K562 (cell line): ENCODE measurements around the gene MYO1F. TPM values are rescaled to one million over a fixed set of nuclear protein-coding genes. Genes with fewer than 3 reads are reported as not detected.
A peak's percentile ranks its signal among the peaks of the same experiment; 100 is the strongest.

Experiments
- ATAC-seq: fragments of 200-7000 bp; cut with Tn5 transposase; 3 replicates; pipeline ENCODE4 v1.9.1; 2020; ENCODE audit warnings: moderate library complexity
- BruUV-seq: library from RNA; stranded (reverse); fragments of 400-500 nt; replicated peaks from 2 replicates; lab custom pipeline; 2021; lab: Mats Ljungman, UMichigan
- CTCF ChIA-PET: fragments of 300-600 bp; formaldehyde crosslinking; extraction: SDS; loops from one replicate; lab custom pipeline; 2021; ENCODE audit warnings: low intra/inter-chr PET ratio; lab: Yijun Ruan, JAX
- POLR2A ChIA-PET: fragments of 300-600, 350-650 bp; sonication (Branson Sonifier 250); formaldehyde crosslinking; extraction: SDS; loops from one replicate; lab custom pipeline; 2021; ENCODE audit warnings: antibody characterized with exemption, inconsistent platforms; lab: Yijun Ruan, JAX
- DNase-seq, 4 experiments: peaks; one replicate each; pipeline versions ENCODE4 v3.0.0 to v3.0.0-alpha.2; 2011 to 2018; ENCODE audit warnings: low spot score in 3 of 4, mixed read lengths in 3 of 4; ENCODE audit errors: extremely low read depth in 1 of 4
- FAIRE-seq: peaks from 2 replicates; lab custom pipeline; 2011; peaks lifted over from hg19 to GRCh38; lab: Jason Lieb, UNC
- H2AFZ ChIP-seq: 2 replicates; pipeline ENCODE4 v1.6.0; 2011; ENCODE audit warnings: low read depth, low read length, control low read depth, inconsistent platforms
- H3K27ac ChIP-seq: fragments of 200-600 bp; 3 replicates; pipeline ENCODE4 v1.8.0; 2011; ENCODE audit warnings: low read depth, mild to moderate bottlenecking, control low read depth, inconsistent platforms, low read length, moderate library complexity, mixed read lengths; ENCODE audit errors: extremely low read depth
- H3K27me3 ChIP-seq, 2 experiments: fragments of 300-600 bp in 1 of 2; 2 replicates in 1 of 2; 3 replicates in 1 of 2; pipeline versions ENCODE4 v1.6.0 to v1.8.0; 2011; ENCODE audit warnings: inconsistent platforms in 2 of 2, low read length in 2 of 2, mild to moderate bottlenecking in 1 of 2, mixed read lengths in 1 of 2, moderate library complexity in 1 of 2; ENCODE audit not compliant: control insufficient read depth in 2 of 2, insufficient read depth in 2 of 2
- H3K36me3 ChIP-seq: fragments of 300-600 bp; 3 replicates; pipeline ENCODE4 v1.8.0; 2011; ENCODE audit warnings: mild to moderate bottlenecking, low read length, inconsistent platforms; ENCODE audit not compliant: control insufficient read depth, insufficient read depth
- H3K4me1 ChIP-seq, 2 experiments: fragments of 200-600 bp in 1 of 2; replicated peaks in 1 of 2; 2 replicates in 1 of 2; 3 replicates in 1 of 2; pipeline versions ENCODE4 v1.5.1 to v1.8.0; 2011; ENCODE audit warnings: inconsistent platforms in 2 of 2, low read length in 2 of 2, mild to moderate bottlenecking in 1 of 2, mixed read lengths in 1 of 2, moderate library complexity in 1 of 2; ENCODE audit not compliant: control insufficient read depth in 2 of 2, insufficient read depth in 2 of 2
- H3K4me2 ChIP-seq: 2 replicates; pipeline ENCODE4 v1.6.1; 2011; ENCODE audit warnings: low read length, control low read depth, inconsistent platforms, mixed read lengths; ENCODE audit not compliant: insufficient read depth
- H3K4me3 ChIP-seq: fragments of 200-600 bp; sonication (generic), shearing (Covaris generic); 2 replicates; pipeline ENCODE4 v1.5.1; 2016; ENCODE audit warnings: control low read depth, inconsistent platforms
- H3K79me2 ChIP-seq: fragments of 200-600 bp; 3 replicates; pipeline ENCODE4 v1.8.0; 2011; ENCODE audit warnings: low read length, inconsistent platforms; ENCODE audit not compliant: control insufficient read depth, insufficient read depth
- H3K9ac ChIP-seq, 2 experiments: 2 replicates each; pipeline versions ENCODE4 v1.6.0 to v1.6.1; 2011; ENCODE audit warnings: low read depth in 2 of 2, low read length in 2 of 2, control low read depth in 1 of 2, inconsistent platforms in 1 of 2, mild to moderate bottlenecking in 1 of 2, mixed read lengths in 1 of 2; ENCODE audit not compliant: insufficient read depth in 1 of 2
- H3K9me1 ChIP-seq: one replicate; pipeline ENCODE4 v1.6.0; 2011; ENCODE audit warnings: inconsistent platforms, mild to moderate bottlenecking, low read length, moderate library complexity; ENCODE audit not compliant: control insufficient read depth, insufficient read depth
- H3K9me3 ChIP-seq: replicated peaks from 2 replicates; pipeline ENCODE4 v1.5.1; 2011; ENCODE audit warnings: low read depth, low read length, inconsistent platforms; ENCODE audit not compliant: control insufficient read depth, insufficient read depth
- H4K20me1 ChIP-seq: replicated peaks from 2 replicates; pipeline ENCODE4 v1.6.1; 2011; ENCODE audit warnings: low read length, inconsistent platforms, mixed read lengths; ENCODE audit not compliant: control insufficient read depth, insufficient read depth
- BMI1 ChIP-seq: fragments of 150-350 bp; IDR thresholded peaks from 2 replicates; pipeline ENCODE4 v1.6.1; 2014; ENCODE audit warnings: low read length
- FOXA3 ChIP-seq, 2 experiments: fragments of 450-650 bp in 1 of 2; sonication (generic) in 1 of 2; formaldehyde crosslinking; IDR thresholded peaks in 1 of 2; conservative IDR thresholded peaks in 1 of 2; 2 replicates each; pipeline versions ENCODE4 v1.4.0 to v1.8.0; 2020 to 2022; ENCODE audit warnings: mild to moderate bottlenecking in 2 of 2, missing genetic modification reagents in 1 of 2
- L3MBTL2 ChIP-seq: fragments of 450-650 bp; IDR thresholded peaks from 2 replicates; pipeline ENCODE4 v1.6.1; 2016; ENCODE audit warnings: mild to moderate bottlenecking, moderate library complexity
- MYNN ChIP-seq, 2 experiments: sonication (generic); formaldehyde crosslinking in 1 of 2; IDR thresholded peaks; 2 replicates each; pipeline versions ENCODE4 v1.5.0 to v1.6.1; 2016 to 2020; ENCODE audit warnings: antibody characterized with exemption in 1 of 2, missing genetic modification reagents in 1 of 2
- NFYB ChIP-seq: IDR thresholded peaks from 2 replicates; pipeline ENCODE4 v1.6.1; 2011; ENCODE audit warnings: mild to moderate bottlenecking, moderate library complexity; ENCODE audit not compliant: insufficient read length; ENCODE audit errors: extremely low read depth
- NRF1 ChIP-seq, 2 experiments: fragments of 450-650 bp; IDR thresholded peaks in 1 of 2; conservative IDR thresholded peaks in 1 of 2; 2 replicates each; pipeline ENCODE4 v1.6.1; 2014; ENCODE audit warnings: mild to moderate bottlenecking in 2 of 2
- SMARCA4 ChIP-seq: fragments of 450-650 bp; IDR thresholded peaks from 2 replicates; pipeline ENCODE4 v1.6.1; 2016
- SMC3 ChIP-seq: conservative IDR thresholded peaks from 2 replicates; pipeline ENCODE4 v1.6.1; 2011; ENCODE audit warnings: low read depth, low read length, improper control_type of control experiment; ENCODE audit not compliant: insufficient read depth
- VEZF1 ChIP-seq: fragments of 200-800 bp; sonication (Bioruptor generic); IDR thresholded peaks from 2 replicates; pipeline ENCODE4 v1.6.1; 2017; ENCODE audit warnings: missing genetic modification characterization, missing compliant biosample characterization
- ZBTB43 ChIP-seq: sonication (generic); formaldehyde crosslinking; IDR thresholded peaks from 2 replicates; pipeline ENCODE4 v1.8.0; 2023; ENCODE audit warnings: mild to moderate bottlenecking, missing genetic modification reagents
- WGBS: fragments of 100-300 bp; shearing (Covaris generic); methylation state at CpG from one replicate; pipeline ENCODE4 v1.1.6; 2016; ENCODE audit warnings: low coverage, mixed read lengths; ENCODE audit not compliant: insufficient coverage; ENCODE audit errors: missing lambda C conversion rate; 5-methylcytosine and 5-hydroxymethylcytosine counted together
- in situ Hi-C: fragments of 300-500 bp; cut with MboI; formaldehyde crosslinking; loops from 4 replicates; pipeline ENCODE4 v1.15.0; 2018; ENCODE audit warnings: inconsistent platforms, mixed read lengths
- intact Hi-C: fragments of 100-400 bp; cut with micrococcal nuclease; formaldehyde crosslinking; loops from 2 replicates; pipeline ENCODE4 v1.14.2; 2022
- polyA plus RNA-seq, 8 experiments: library from polyadenylated mRNA; depleted of rRNA in 4 of 8; stranded (reverse) in 5 of 8; unstranded in 3 of 8; fragments of >200 nt; fragmentation: Nextera tagmentation in 2 of 8; fragmentation: Illumina TruSeq in 1 of 8; extraction: Ambion mirVana in 2 of 8; extraction: Trizol in 1 of 8; gene quantifications; 2 replicates each; pipeline versions ENCODE4 v1.2.1 to v1.2.3, GENCODE V29; 2011 to 2014; ENCODE audit warnings: inconsistent platforms in 1 of 8, missing spikeins in 1 of 8
- total RNA-seq, 7 experiments: library from RNA; depleted of rRNA in 6 of 7; stranded (reverse); fragments of >200 nt in 6 of 7; fragmentation: Illumina TruSeq in 2 of 7; extraction: Trizol in 2 of 7; gene quantifications; 2 replicates each; pipeline versions ENCODE4 v1.2.1 to v1.2.3, GENCODE V29; 2011 to 2021; ENCODE audit warnings: low replicate concordance in 1 of 7
- TF ChIP-seq, protein P1 (sequence below): fragments of 450-650 bp; IDR thresholded peaks from 2 replicates; pipeline ENCODE4 v1.6.1; 2016; ENCODE audit warnings: low read depth, mild to moderate bottlenecking, moderate library complexity
- TF ChIP-seq, protein P2 (sequence below), 2 experiments: IDR thresholded peaks; 2 replicates each; pipeline ENCODE4 v1.6.1; 2011; ENCODE audit warnings: borderline replicate concordance in 1 of 2, control low read depth in 1 of 2, low read depth in 1 of 2, low read length in 1 of 2, mild to moderate bottlenecking in 1 of 2, mixed read lengths in 1 of 2, moderate library complexity in 1 of 2; ENCODE audit not compliant: insufficient read depth in 1 of 2, insufficient read length in 1 of 2, poor library complexity in 1 of 2, severe bottlenecking in 1 of 2; ENCODE audit errors: extremely low read depth in 1 of 2

The MYO1F gene
- total and polyA plus RNA-seq, 9 of the 15 experiments (the other 6 are each of a cell fraction or from before 2014, with no cell fraction given) = 0.78 to 9.4 (median 4.3) TPM

GRCh38 chr19:8517551-8518442 is 59.4 kb downstream of the MYO1F start (continued):
- TF ChIP-seq ZBTB43 = no peak
- TF ChIP-seq, protein P1, sequence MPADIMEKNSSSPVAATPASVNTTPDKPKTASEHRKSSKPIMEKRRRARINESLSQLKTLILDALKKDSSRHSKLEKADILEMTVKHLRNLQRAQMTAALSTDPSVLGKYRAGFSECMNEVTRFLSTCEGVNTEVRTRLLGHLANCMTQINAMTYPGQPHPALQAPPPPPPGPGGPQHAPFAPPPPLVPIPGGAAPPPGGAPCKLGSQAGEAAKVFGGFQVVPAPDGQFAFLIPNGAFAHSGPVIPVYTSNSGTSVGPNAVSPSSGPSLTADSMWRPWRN = peak; percentile 77
- no peak for TF ChIP-seq MYNN (IDR thresholded peaks at IDR 0.05)
- no peak for TF ChIP-seq MYNN (CRISPR knock-in tag; IDR thresholded peaks at IDR 0.05)
- TF ChIP-seq SMC3 = no peak
- TF ChIP-seq, all 486 proteins: peak for 28

DNA sequence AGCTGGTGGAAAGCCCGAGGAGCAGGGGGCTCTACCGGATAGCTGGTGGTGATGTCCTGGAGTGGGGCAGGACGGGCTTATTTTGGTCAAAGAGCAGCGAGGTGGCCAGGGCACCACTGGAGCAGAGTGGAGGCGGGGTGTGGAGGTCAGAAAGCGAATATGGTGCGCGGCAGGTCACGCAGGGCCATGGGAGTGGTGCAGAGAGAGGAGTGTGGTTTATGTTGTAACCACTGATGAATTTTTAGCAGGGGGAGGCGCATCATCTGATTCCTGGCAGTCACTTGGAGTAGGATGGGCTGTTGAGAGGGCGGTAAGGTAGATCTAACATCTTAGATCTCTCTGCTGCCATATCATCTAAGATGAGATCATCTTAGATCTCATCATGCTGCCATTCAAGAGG is 61.9 kb downstream of the MYO1F start:
- peaks cover 2% of the 10 kb centered on the region for H3K9me3 ChIP-seq
- POLR2A ChIA-PET = interaction anchor here (0.7 to 4.6 kb wide), 3 partner anchors 9 to 193 kb away, joined by 3 to 32 read pairs (median 3); no protein-coding TSS in a partner anchor
- no peak overlapping the region for H3K4me3 ChIP-seq
- ATAC-seq (no peak), DNase-seq (peak in 1 of 4 experiments; percentile 54), FAIRE-seq (no peak)
- 29% methylated on average over 11 of the region's 11 CpGs for WGBS
- H3K27me3 ChIP-seq = no peaks in the 10 kb centered on the region
- H4K20me1 ChIP-seq = no peaks in the 10 kb centered on the region
- in situ Hi-C loops = no loop called here
- H2AFZ ChIP-seq = peak overlapping the region; percentile 59; the same call in 1 of the 2 replicates
- H3K9me1 ChIP-seq = no peaks in the 10 kb centered on the region
- intact Hi-C loops = no loop called here
- H3K79me2 ChIP-seq = peaks cover 7% of the 10 kb centered on the region; the same call in 1 of the 3 replicates
- peaks cover 2% of the 10 kb centered on the region; the same call in 1 of the 3 replicates for H3K36me3 ChIP-seq
- H3K27ac ChIP-seq = no peak overlapping the region
- H3K4me1 ChIP-seq = peaks cover 33 to 46% of the 10 kb centered on the region in 2 experiments
- CTCF ChIA-PET = no interaction called here
- peak overlapping the region; percentile 39 for H3K4me2 ChIP-seq
- BruUV-seq = no TSS peak
- H3K9ac ChIP-seq = peak overlapping the region in 1 of 2 experiments; percentile 100; a peak in 2 of 4 replicates
- TF ChIP-seq L3MBTL2 (0 out of 2 replicates have a peak, but pooled peaks have one; percentile 11), NFYB (no peak), NRF1 (conservative IDR thresholded peaks at IDR 0.05 in 1 of 2, IDR thresholded peaks at IDR 0.05 in 1 of 2) (peak; percentile 53 to 58; a peak in 3 of 4 replicates), FOXA3 (CRISPR knock-in tag; conservative IDR thresholded peaks at IDR 0.05 in 1 of 2, IDR thresholded peaks at IDR 0.05 in 1 of 2) (no peak), SMARCA4 (0 out of 2 replicates have a peak, but pooled peaks have one; percentile 23), BMI1 (no peak), VEZF1 (CRISPR knock-in tag) (peak; percentile 30; the same call in 1 of the 2 replicates)
- TF ChIP-seq, protein P2, sequence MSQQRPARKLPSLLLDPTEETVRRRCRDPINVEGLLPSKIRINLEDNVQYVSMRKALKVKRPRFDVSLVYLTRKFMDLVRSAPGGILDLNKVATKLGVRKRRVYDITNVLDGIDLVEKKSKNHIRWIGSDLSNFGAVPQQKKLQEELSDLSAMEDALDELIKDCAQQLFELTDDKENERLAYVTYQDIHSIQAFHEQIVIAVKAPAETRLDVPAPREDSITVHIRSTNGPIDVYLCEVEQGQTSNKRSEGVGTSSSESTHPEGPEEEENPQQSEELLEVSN (IDR thresholded peaks at IDR 0.05; ENCODE audit: borderline replicate concordance in 1 of 2, extremely low read depth in 1 of 2, insufficient read depth in 1 of 2, insufficient read length in 1 of 2, low read depth in 1 of 2, low read length in 1 of 2, poor library complexity in 1 of 2, severe bottlenecking in 1 of 2) = no peak
